Ascending aorta (tissue), 2 donors: Measurements from ENCODE around the gene SLIT3. TPM values are rescaled to one million over a fixed set of nuclear protein-coding genes. Genes with fewer than 3 reads are reported as not detected.

Experiments used
- DNase-seq, 2 donors: peaks; one replicate each; pipeline ENCODE4 v3.0.0-alpha.2; 2019; ENCODE audit warnings: low spot score in 2 of 2
- H3K27ac ChIP-seq, 2 donors: fragments of 200-600 bp; sonication (generic); one replicate each; pipeline ENCODE4 v1.5.1; 2016 to 2017; ENCODE audit warnings: mild to moderate bottlenecking in 1 of 2
- H3K27me3 ChIP-seq: fragments of 200-600 bp; sonication (generic); one replicate; pipeline ENCODE4 v1.5.1; 2017
- H3K36me3 ChIP-seq, 2 donors: fragments of 200-600 bp; sonication (generic); one replicate each; pipeline ENCODE4 v1.5.1; 2016
- H3K4me1 ChIP-seq, 2 donors: fragments of 200-600 bp; sonication (generic); one replicate each; pipeline ENCODE4 v1.5.1; 2016 to 2017; ENCODE audit warnings: mild to moderate bottlenecking in 1 of 2
- H3K4me3 ChIP-seq, 2 donors: fragments of 200-600 bp; sonication (generic); one replicate each; pipeline ENCODE4 v1.5.1; 2016 to 2017; ENCODE audit warnings: mild to moderate bottlenecking in 1 of 2
- H3K9me3 ChIP-seq, 2 donors: fragments of 200-600 bp; sonication (generic); one replicate each; pipeline ENCODE4 v1.5.1; 2016
- CTCF ChIP-seq, 3 experiments: fragments of 200-600 bp in 2 of 3; fragments of 450-650 bp in 1 of 3; sonication (generic) in 2 of 3; IDR thresholded peaks; one replicate each; pipeline ENCODE4 v1.5.1; 2016 to 2019; ENCODE audit warnings: antibody characterized with exemption in 3 of 3, mild to moderate bottlenecking in 1 of 3, moderate library complexity in 1 of 3
- intact Hi-C: fragments of 100-400 bp; cut with DNase I; formaldehyde crosslinking; loops from one replicate; pipeline ENCODE4 v1.15.1; 2023
- total RNA-seq: library from RNA; depleted of rRNA; stranded (reverse); fragments of >200 nt; gene quantifications from one replicate; pipeline ENCODE4 v1.1.0, GENCODE V29; 2016

The SLIT3 gene
- total RNA-seq, 1 donor from 2014 or later: 128 TPM

DNA sequence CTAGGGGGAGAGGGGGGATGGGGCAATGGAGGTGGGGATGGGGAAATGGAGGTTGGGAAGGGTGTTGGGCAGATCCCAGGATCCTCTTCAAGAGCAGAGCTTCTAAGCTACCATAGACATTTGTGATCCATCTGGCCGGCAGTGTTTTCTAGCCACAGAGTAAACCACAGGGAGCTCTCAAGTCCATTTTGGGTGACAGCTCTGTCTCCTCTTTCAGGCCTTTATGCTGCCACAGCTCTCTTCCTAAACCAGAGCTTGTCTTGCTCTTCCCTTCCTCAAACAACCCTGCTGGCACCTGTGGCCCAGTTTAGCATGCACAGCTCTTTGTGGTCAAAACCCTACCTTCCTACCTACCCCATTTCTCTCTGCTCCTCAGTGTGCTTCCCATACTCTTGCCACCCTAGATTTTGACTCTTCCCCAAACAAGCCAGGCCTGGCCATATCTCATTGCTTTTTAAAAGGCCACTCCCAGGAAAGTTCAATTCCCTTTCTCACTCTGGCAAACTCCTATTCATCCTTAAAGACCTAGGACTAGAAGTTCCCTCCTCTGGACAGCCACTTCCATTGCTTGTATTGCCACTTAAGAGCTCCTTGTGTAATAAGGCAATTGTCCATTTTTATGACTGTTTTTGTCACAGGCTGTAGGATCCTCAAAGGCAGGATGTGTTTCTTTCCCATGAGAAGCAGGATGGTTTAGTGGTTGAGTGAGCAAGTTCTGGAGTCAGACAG lies 637.5 kb downstream of the SLIT3 start:
- Histone ChIP-seq H3K27ac (no peak overlapping the region), H3K36me3 (peaks cover 4 to 11% of the 10 kb centered on the region in 2 donors), H3K4me1 (no peaks in the 10 kb centered on the region), H3K4me3 (no peak overlapping the region), H3K9me3 (no peaks in the 10 kb centered on the region), H3K27me3 (no peaks in the 10 kb centered on the region)
- intact Hi-C loops: no loop called here
- no peak for DNase-seq
- no peak for TF ChIP-seq CTCF (IDR thresholded peaks at IDR 0.05)

GRCh38 chr5:168661593-168662485 lies 639.1 kb downstream of the SLIT3 start:
- peak in 1 of 2 donors; percentile 25 for DNase-seq
- Histone ChIP-seq H3K9me3 (no peaks in the 10 kb centered on the region), H3K27ac (no peak overlapping the region), H3K4me3 (no peak overlapping the region), H3K36me3 (peaks cover 4 to 9% of the 10 kb centered on the region in 2 donors), H3K27me3 (no peaks in the 10 kb centered on the region), H3K4me1 (no peaks in the 10 kb centered on the region)
- TF ChIP-seq CTCF (IDR thresholded peaks at IDR 0.05): no peak
- intact Hi-C loops: no loop called here

DNA sequence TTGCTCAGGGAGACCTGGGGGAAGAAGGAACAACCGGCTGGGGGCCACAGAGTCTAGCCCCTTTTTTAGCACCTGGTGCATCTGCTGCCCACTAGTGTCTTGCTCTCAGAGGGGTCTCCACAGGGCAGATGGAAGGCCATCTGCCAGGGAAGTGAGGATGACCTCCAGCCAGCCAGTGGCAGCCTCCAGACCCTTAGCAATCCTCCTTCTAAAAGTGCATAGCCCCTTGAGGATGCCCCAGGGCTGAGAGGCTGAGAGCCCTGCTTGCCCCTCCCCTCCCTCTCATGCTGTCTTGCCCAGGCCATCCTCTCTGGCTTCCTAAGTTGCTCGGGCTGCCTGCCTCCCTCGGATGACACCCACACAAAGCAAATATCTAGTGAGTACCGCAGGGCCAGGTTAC lies 640.2 kb downstream of the SLIT3 start:
- no peaks in the 10 kb centered on the region for H3K9me3 ChIP-seq
- H3K27me3 ChIP-seq: no peaks in the 10 kb centered on the region
- intact Hi-C loops: no loop called here
- DNase-seq: peak in 1 of 2 donors; percentile 44
- no peak overlapping the region for H3K27ac ChIP-seq
- no peaks in the 10 kb centered on the region for H3K4me1 ChIP-seq
- no peak overlapping the region for H3K4me3 ChIP-seq
- H3K36me3 ChIP-seq: peaks cover 4% of the 10 kb centered on the region in 2 donors
- TF ChIP-seq CTCF (IDR thresholded peaks at IDR 0.05): no peak

GRCh38 chr5:168659286-168659847 lies 641.6 kb downstream of the SLIT3 start:
- intact Hi-C loops: no loop called here
- Histone ChIP-seq H3K4me3 (no peak overlapping the region), H3K36me3 (peaks cover 0 to under 1% of the 10 kb centered on the region in 2 donors), H3K27me3 (no peaks in the 10 kb centered on the region), H3K27ac (no peak overlapping the region), H3K9me3 (no peaks in the 10 kb centered on the region), H3K4me1 (no peaks in the 10 kb centered on the region)
- TF ChIP-seq CTCF (IDR thresholded peaks at IDR 0.05): no peak
- DNase-seq: no peak

DNA sequence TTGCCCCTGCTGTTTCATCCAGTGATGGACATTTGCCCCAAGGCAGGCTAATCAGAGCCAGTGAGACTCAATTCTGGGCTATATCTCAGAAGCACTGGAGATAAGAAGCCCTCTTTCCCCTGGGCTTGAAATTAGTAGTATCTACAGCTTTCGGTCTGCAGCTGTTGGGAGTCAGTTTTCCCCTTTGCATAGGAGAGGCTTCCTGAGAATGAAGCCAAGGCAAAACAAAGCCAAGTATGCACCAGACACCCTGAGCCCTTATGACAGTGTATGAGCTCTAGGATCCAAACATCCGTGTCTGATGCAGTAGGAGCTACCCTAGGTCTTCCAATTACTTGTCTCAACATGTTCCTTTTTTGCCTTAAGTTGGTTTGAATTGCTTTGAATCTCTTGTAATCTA lies 642.5 kb downstream of the SLIT3 start:
- Histone ChIP-seq H3K9me3 (no peaks in the 10 kb centered on the region), H3K4me1 (no peaks in the 10 kb centered on the region), H3K36me3 (no peaks in the 10 kb centered on the region), H3K27ac (no peak overlapping the region), H3K27me3 (no peaks in the 10 kb centered on the region), H3K4me3 (no peak overlapping the region)
- no peak for DNase-seq
- TF ChIP-seq CTCF (IDR thresholded peaks at IDR 0.05): no peak
- intact Hi-C loops: no loop called here
